ENCODE measurements around the gene AADACL2.

DNA sequence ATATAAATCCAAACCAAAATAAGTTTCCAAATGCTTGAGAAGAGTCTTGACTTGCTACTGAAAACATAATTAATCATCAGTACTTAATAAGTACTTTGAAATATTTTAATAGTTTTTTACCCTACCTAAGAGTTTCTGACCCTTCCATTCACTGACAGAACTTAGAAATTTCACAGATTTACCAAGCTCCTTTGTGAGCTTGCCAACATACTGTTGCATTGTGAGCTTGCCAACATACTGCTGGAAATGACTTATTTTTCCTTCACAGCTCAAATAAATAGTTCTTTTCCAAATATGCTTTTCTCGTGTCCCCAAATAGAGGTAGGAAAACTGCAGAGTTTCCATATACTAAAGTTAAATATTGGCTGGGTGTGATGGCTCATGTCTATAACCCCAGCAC is 70.5 kb downstream of the AADACL2 start:
- no peak for TF ChIP-seq POLR2AphosphoS5 (IDR thresholded peaks at IDR 0.05; ENCODE audit: borderline replicate concordance, low read depth, low read length)
- no peak for TF ChIP-seq EZH2 (IDR thresholded peaks at IDR 0.05)
